Neural cell (in vitro differentiated cells): ENCODE measurements around the gene GPAM.

Experiments
- EP300 ChIP-seq: fragments of 450-650 bp; conservative IDR thresholded peaks from 2 replicates; pipeline ENCODE4 v1.6.1; 2014; ENCODE audit warnings: antibody characterized with exemption, mild to moderate bottlenecking, moderate library complexity; ENCODE audit not compliant: poor library complexity, severe bottlenecking
- EZH2 ChIP-seq: fragments of 200-600, 300-800 bp; shearing (Covaris generic), sonication (generic); IDR thresholded peaks from 2 replicates; pipeline ENCODE4 v1.6.1; 2014; ENCODE audit warnings: antibody characterized with exemption, low read length, borderline replicate concordance, mild to moderate bottlenecking; ENCODE audit not compliant: insufficient read depth, poor library complexity, severe bottlenecking
- MXI1 ChIP-seq: fragments of 450-650 bp; conservative IDR thresholded peaks from 2 replicates; pipeline ENCODE4 v1.6.1; 2014; ENCODE audit warnings: antibody characterized with exemption, mild to moderate bottlenecking; ENCODE audit not compliant: poor library complexity, severe bottlenecking
- POLR2AphosphoS5 ChIP-seq: IDR thresholded peaks from 2 replicates; pipeline ENCODE4 v1.6.1; 2012
- RAD21 ChIP-seq: fragments of 450-650 bp; conservative IDR thresholded peaks from 2 replicates; pipeline ENCODE4 v1.6.1; 2014; ENCODE audit warnings: antibody characterized with exemption, mild to moderate bottlenecking, moderate library complexity
- TAF1 ChIP-seq: IDR thresholded peaks from 2 replicates; pipeline ENCODE4 v1.6.1; 2012; ENCODE audit warnings: low read depth
- TF ChIP-seq, protein P1 (sequence below): IDR thresholded peaks from 2 replicates; pipeline ENCODE4 v1.6.1; 2012; ENCODE audit warnings: borderline replicate concordance
- TF ChIP-seq, protein P2 (sequence below): fragments of 450-650 bp; IDR thresholded peaks from 2 replicates; pipeline ENCODE4 v1.5.1; 2014; ENCODE audit warnings: antibody characterized with exemption, mild to moderate bottlenecking, moderate library complexity; ENCODE audit not compliant: poor library complexity, severe bottlenecking

GRCh38 chr10:112145263-112145662 lies 38.3 kb downstream of the GPAM start:
- TF ChIP-seq, protein P1, sequence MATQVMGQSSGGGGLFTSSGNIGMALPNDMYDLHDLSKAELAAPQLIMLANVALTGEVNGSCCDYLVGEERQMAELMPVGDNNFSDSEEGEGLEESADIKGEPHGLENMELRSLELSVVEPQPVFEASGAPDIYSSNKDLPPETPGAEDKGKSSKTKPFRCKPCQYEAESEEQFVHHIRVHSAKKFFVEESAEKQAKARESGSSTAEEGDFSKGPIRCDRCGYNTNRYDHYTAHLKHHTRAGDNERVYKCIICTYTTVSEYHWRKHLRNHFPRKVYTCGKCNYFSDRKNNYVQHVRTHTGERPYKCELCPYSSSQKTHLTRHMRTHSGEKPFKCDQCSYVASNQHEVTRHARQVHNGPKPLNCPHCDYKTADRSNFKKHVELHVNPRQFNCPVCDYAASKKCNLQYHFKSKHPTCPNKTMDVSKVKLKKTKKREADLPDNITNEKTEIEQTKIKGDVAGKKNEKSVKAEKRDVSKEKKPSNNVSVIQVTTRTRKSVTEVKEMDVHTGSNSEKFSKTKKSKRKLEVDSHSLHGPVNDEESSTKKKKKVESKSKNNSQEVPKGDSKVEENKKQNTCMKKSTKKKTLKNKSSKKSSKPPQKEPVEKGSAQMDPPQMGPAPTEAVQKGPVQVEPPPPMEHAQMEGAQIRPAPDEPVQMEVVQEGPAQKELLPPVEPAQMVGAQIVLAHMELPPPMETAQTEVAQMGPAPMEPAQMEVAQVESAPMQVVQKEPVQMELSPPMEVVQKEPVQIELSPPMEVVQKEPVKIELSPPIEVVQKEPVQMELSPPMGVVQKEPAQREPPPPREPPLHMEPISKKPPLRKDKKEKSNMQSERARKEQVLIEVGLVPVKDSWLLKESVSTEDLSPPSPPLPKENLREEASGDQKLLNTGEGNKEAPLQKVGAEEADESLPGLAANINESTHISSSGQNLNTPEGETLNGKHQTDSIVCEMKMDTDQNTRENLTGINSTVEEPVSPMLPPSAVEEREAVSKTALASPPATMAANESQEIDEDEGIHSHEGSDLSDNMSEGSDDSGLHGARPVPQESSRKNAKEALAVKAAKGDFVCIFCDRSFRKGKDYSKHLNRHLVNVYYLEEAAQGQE, result no peak
- TF ChIP-seq MXI1 (no peak), EP300 (no peak), EZH2 (no peak), TAF1 (no peak), POLR2AphosphoS5 (no peak), RAD21 (no peak)
- TF ChIP-seq, protein P2, sequence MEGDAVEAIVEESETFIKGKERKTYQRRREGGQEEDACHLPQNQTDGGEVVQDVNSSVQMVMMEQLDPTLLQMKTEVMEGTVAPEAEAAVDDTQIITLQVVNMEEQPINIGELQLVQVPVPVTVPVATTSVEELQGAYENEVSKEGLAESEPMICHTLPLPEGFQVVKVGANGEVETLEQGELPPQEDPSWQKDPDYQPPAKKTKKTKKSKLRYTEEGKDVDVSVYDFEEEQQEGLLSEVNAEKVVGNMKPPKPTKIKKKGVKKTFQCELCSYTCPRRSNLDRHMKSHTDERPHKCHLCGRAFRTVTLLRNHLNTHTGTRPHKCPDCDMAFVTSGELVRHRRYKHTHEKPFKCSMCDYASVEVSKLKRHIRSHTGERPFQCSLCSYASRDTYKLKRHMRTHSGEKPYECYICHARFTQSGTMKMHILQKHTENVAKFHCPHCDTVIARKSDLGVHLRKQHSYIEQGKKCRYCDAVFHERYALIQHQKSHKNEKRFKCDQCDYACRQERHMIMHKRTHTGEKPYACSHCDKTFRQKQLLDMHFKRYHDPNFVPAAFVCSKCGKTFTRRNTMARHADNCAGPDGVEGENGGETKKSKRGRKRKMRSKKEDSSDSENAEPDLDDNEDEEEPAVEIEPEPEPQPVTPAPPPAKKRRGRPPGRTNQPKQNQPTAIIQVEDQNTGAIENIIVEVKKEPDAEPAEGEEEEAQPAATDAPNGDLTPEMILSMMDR, result no peak
